Measurements from ENCODE around the gene TEC.

Gene TEC

DNA sequence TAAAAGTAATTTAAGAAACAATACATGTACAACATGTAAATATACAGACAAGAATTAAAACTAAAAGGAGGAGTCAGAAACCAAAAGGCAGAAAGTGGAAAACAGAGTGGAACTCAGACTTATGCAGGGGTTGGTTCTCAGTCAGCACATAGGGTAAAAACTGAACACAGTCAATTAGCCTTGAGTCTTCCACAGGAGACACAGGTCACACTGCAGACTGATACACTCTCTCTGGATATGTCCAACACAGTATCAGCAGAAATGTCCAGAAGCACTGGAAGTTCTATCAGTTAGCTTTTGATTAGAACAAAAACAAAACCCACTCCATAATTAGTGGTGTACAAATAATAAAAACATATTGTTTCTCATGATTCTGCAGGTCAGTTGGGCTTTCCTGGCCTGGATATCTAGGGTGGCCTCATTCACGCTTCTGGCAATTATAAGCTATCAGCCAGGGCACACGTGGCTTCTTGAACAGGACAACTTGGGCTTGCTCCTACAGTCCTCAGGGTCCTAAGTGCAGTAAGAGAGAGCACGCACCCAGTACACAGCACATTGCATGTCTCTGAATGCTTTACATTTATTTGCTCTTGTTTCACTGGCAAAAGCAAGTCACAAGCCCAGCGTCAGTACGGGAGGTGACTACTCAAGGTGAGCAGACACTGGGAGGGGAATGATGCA, 21.6 kb downstream of the TEC start:
- Histone ChIP-seq H3K9me3 (peaks cover 44% of the 10 kb centered on the region), H3K27ac (no peak overlapping the region), H3K4me2 (no peak overlapping the region), H4K20me1 (peaks cover 21% of the 10 kb centered on the region; the same call in 1 of the 2 replicates), H3K27me3 (no peaks in the 10 kb centered on the region), H3K36me3 (peaks cover 47% of the 10 kb centered on the region), H3K9ac (no peak overlapping the region), H3K4me3 (no peak overlapping the region), H3K4me1 (peaks cover 13% of the 10 kb centered on the region)
- no peak for TF ChIP-seq Cebpa-rat (IDR thresholded peaks at IDR 0.05)

DNA sequence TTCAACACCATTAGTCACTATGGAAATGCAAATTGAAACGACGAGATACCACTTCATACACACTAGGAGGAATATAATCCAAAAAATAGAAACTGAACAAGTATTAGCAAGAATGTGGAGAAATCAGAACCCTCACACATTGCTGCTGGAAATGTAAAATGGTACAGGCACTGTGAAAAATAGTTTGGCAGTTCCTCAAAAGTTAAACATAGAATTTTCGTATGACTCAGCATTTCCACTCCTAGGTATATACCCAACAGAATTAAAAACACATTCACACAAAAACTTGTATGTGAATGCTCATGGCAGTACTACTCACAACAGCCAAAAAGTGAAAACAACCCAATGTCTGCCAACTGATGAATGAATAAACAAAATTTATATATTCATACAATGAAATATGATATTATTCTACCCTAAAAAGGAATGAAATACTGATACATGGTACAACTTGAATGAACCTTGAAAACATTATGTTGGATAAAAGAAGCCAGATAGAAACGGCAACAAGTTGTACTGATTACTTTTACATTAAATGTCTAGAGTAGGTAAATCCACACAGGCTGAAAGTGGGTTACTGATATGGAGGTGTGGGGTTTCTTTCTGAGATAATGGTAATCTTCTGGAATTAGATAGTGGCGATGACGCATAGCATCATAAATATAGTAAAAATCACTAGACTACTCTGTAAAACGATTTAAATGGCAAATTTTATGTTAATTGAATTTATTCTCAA, 22.3 kb downstream of the TEC start:
- Histone ChIP-seq H3K9ac (no peak overlapping the region), H3K4me1 (peaks cover 13% of the 10 kb centered on the region), H3K27me3 (no peaks in the 10 kb centered on the region), H3K9me3 (peaks cover 44% of the 10 kb centered on the region), H3K27ac (no peak overlapping the region), H4K20me1 (peaks cover 14% of the 10 kb centered on the region; the same call in 1 of the 2 replicates), H3K4me3 (no peak overlapping the region), H3K36me3 (peaks cover 43% of the 10 kb centered on the region), H3K4me2 (no peak overlapping the region)
- no peak for TF ChIP-seq Cebpa-rat (IDR thresholded peaks at IDR 0.05)

DNA sequence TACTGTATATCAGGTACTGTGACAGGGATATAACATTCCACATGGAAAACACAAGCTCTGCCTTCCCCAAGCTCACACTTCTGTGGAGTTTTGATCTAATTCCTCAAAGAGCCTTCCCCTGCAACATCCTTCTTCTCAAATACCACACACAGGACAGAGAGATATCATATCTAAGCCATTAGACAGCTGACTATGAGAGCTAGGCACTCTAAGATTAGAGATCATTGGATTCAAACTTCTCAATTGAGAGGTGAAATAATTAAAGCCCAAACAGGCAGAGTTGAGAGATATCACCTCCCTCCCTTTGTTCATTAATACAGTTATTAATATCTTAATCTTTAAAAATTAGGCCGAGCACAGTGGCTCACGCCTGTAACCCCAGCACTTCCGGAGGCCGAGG, 25.0 kb downstream of the TEC start:
- no peak overlapping the region for H3K4me2 ChIP-seq
- no peak for TF ChIP-seq Cebpa-rat (IDR thresholded peaks at IDR 0.05)
- peaks cover 34% of the 10 kb centered on the region; the same call in 1 of the 2 replicates for H3K36me3 ChIP-seq
- H3K4me1 ChIP-seq, result peaks cover 13% of the 10 kb centered on the region
- H3K27me3 ChIP-seq, result no peaks in the 10 kb centered on the region
- H3K9me3 ChIP-seq, result peaks cover 35% of the 10 kb centered on the region
- H3K27ac ChIP-seq, result no peak overlapping the region
- H4K20me1 ChIP-seq, result peaks cover 6% of the 10 kb centered on the region; the same call in 1 of the 2 replicates
- H3K9ac ChIP-seq, result no peak overlapping the region
- no peak overlapping the region for H3K4me3 ChIP-seq

DNA sequence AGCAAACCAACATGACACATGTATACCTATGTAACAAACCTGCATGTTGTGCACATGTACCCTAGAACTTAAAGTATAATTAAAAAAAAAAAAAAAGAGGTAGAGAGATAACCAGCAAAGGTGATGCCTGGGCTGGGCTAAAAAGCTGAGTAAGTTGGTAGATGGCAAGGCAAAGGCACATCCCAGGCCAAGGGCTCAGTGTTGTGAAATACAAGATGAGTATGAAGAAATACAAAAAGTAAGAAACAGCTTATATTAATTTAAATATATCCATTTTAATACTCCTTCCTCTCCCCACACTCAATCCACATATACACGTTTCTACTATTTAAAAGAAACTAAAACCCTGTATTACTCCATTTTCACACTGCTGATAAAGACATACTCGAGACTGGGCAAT, 25.8 kb downstream of the TEC start:
- TF ChIP-seq Cebpa-rat (IDR thresholded peaks at IDR 0.05), result no peak
- H3K4me2 ChIP-seq, result no peak overlapping the region
- peaks cover 13% of the 10 kb centered on the region for H3K4me1 ChIP-seq
- no peaks in the 10 kb centered on the region for H3K27me3 ChIP-seq
- H3K4me3 ChIP-seq, result no peak overlapping the region
- H3K9ac ChIP-seq, result no peak overlapping the region
- H4K20me1 ChIP-seq, result peaks cover 6% of the 10 kb centered on the region; the same call in 1 of the 2 replicates
- no peak overlapping the region for H3K27ac ChIP-seq
- H3K9me3 ChIP-seq, result peaks cover 35% of the 10 kb centered on the region
- peaks cover 34% of the 10 kb centered on the region; the same call in 1 of the 2 replicates for H3K36me3 ChIP-seq

DNA sequence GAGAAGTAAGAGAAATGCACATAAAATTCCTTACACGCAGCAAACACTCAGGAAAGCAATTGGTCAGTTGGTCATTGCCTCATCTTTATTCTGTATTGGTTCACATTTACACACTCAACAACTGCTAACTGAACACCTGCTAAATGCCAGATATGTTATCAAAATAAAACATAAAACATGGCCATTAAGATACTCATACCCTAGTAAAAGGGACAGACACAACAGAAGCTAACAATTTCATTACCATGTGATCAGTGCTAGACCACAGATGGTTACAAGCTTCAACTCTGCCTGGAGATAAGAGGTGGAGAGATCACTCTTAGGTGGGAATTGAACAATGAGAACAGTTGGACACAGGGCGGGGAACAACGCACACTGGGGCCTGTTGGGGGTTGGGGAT, 26.2 kb downstream of the TEC start:
- Histone ChIP-seq H3K9ac (no peak overlapping the region), H4K20me1 (peaks cover 3% of the 10 kb centered on the region; the same call in 1 of the 2 replicates), H3K4me3 (no peak overlapping the region), H3K9me3 (peaks cover 34% of the 10 kb centered on the region), H3K36me3 (peaks cover 33% of the 10 kb centered on the region; the same call in 1 of the 2 replicates), H3K4me2 (no peak overlapping the region), H3K27me3 (no peaks in the 10 kb centered on the region), H3K4me1 (peaks cover 12% of the 10 kb centered on the region), H3K27ac (no peak overlapping the region)
- no peak for TF ChIP-seq Cebpa-rat (IDR thresholded peaks at IDR 0.05)

DNA sequence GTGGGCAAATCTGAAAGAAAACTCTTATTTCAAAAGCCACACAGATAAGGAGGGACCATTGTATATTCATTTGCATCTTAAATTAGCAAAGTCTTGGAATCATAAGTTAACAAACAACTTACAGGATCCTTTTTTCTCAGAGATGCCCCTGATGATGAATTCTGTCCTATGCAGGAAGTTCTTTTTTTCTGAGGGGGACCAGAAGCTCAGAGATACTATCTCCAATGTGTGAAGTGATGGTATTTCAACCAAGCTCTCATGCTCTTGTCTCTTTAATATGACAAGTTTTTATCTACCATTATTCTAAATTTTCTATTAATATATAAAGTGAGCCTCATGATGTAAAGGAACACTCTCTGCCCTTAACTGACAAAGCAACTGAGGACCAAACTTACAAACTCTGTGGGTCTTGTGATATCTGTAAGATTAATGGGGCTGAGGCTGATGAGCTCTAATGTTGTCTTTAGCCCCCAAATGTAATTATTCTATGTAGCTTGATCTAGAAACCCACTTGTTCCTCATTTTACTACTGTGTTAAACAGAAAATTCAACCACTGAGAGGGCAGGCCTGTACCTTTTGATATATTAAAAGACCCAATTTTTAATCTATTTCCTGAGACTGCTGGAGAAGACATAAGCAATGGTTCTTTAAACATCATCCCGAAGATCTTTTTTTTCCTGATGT, 27.0 kb downstream of the TEC start:
- Histone ChIP-seq H3K4me3 (no peak overlapping the region), H3K27ac (no peak overlapping the region), H4K20me1 (no peaks in the 10 kb centered on the region), H3K9me3 (peaks cover 28% of the 10 kb centered on the region), H3K9ac (no peak overlapping the region), H3K4me2 (no peak overlapping the region), H3K4me1 (peaks cover 7% of the 10 kb centered on the region), H3K27me3 (no peaks in the 10 kb centered on the region), H3K36me3 (peaks cover 29% of the 10 kb centered on the region; the same call in 1 of the 2 replicates)
- TF ChIP-seq Cebpa-rat (IDR thresholded peaks at IDR 0.05), result no peak

DNA sequence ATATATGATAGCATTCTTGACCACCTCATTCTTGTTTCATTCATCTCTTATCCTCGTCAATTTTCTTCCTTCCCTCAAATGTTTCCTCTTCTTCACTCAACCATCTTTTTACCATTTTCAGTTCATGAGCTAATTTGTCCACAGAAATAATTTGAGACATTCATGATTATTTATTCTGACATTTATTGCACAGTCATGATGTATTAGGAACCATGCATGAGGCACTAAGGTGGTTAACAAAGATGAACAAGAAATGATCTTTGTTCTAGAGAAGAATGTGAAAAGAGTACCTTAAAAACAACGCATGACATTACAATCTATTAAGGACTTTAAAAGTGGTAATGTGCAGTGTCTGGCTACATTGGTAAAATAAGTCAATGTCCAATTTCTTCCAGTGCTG, 27.9 kb downstream of the TEC start:
- Histone ChIP-seq H3K9me3 (peaks cover 28% of the 10 kb centered on the region), H4K20me1 (no peaks in the 10 kb centered on the region), H3K4me3 (no peak overlapping the region), H3K36me3 (peaks cover 29% of the 10 kb centered on the region; the same call in 1 of the 2 replicates), H3K9ac (no peak overlapping the region), H3K27ac (no peak overlapping the region), H3K4me2 (no peak overlapping the region), H3K27me3 (no peaks in the 10 kb centered on the region), H3K4me1 (no peaks in the 10 kb centered on the region)
- no peak for TF ChIP-seq Cebpa-rat (IDR thresholded peaks at IDR 0.05)

DNA sequence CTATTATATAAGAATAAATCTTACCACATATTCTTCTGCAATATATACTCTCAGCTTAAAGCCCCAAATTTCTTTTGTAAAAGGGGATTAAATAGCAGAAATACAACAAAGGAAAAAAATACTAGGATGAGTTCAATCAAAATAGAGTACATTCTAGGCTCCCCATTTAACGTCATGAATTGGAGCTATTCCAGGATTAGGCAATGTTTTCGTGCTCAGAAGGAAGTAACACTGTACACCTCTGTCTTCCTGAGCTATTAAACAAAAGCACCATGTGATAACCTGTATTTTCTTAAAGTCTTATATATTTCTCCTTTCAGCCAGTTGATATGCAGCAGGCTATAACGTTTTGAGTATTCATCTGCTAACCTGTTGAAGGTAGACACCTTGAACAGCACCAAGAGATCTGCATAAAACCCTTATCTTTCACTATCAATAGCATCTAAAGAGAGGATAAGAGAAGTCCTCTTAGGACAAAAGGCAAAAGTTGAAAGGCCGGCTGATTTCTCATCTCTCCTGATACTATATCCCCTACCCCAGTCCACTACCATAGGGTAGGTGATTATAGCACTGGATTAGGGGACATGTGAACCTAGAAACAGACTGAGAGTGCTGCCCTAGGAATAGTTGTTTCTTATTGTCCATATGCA, 31.5 kb downstream of the TEC start:
- Histone ChIP-seq H3K9me3 (peaks cover 13% of the 10 kb centered on the region), H3K4me1 (peaks cover 16% of the 10 kb centered on the region), H3K4me2 (no peak overlapping the region), H3K27ac (no peak overlapping the region), H3K36me3 (peaks cover 12% of the 10 kb centered on the region), H3K9ac (no peak overlapping the region), H4K20me1 (no peaks in the 10 kb centered on the region), H3K4me3 (no peak overlapping the region), H3K27me3 (no peaks in the 10 kb centered on the region)
- TF ChIP-seq Cebpa-rat (IDR thresholded peaks at IDR 0.05), result no peak

DNA sequence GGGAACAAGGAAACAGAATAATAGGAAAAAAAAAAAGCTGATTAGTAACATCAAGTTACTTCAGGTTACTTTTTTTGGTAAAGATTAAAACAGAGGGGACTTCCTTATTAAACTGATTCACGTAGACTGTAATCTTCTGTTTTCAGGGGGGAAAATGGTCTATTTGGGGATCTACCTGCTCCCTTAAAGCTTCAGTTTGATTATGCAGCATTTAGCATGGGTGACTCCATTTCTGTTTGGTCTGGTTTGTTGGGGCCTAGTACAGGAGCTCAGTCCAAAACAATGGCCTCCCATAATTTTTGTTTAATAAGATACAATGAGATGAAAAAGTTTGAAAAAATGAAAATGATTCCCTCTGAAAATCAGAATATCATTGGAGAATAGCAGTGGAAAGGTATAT, 34.6 kb downstream of the TEC start:
- Histone ChIP-seq H3K27ac (no peak overlapping the region), H3K4me1 (peaks cover 16% of the 10 kb centered on the region), H3K36me3 (peaks cover 25% of the 10 kb centered on the region)

More for the DNA sequence above, 34.6 kb downstream of the TEC start:
- no peak for TF ChIP-seq Cebpa-rat (IDR thresholded peaks at IDR 0.05)
- Histone ChIP-seq H3K4me3 (no peak overlapping the region), H4K20me1 (no peaks in the 10 kb centered on the region), H3K9ac (no peak overlapping the region), H3K27me3 (no peaks in the 10 kb centered on the region), H3K4me2 (peak overlapping the region; percentile 26; the same call in 1 of the 2 replicates), H3K9me3 (peaks cover 28% of the 10 kb centered on the region)

All from BLaER1 (cell line).